ENCODE data around the gene FBXO15. TPM values are rescaled to one million over a fixed set of nuclear protein-coding genes. Genes with fewer than 3 reads are reported as not detected.

Gene FBXO15
- polyA plus RNA-seq, 1 donor from 2014 or later, result 6.1 TPM

- H3K36me3 ChIP-seq (ENCODE audit: insufficient read depth, low read length), result no peaks in the 10 kb centered on the region
- H3K79me2 ChIP-seq (replicated peaks; ENCODE audit: insufficient read depth, low read length), result no peaks in the 10 kb centered on the region
- no peak overlapping the region for H3K9ac ChIP-seq (ENCODE audit: low read length)
- TF ChIP-seq SMC3 (conservative IDR thresholded peaks at IDR 0.05; ENCODE audit: poor library complexity), result no peak
- no peak for TF ChIP-seq MXI1 (conservative IDR thresholded peaks at IDR 0.05; ENCODE audit: poor library complexity, severe bottlenecking)
- no peak for TF ChIP-seq CTCF (IDR thresholded peaks at IDR 0.05; ENCODE audit: poor library complexity, severe bottlenecking)
- no peak for TF ChIP-seq EZH2 (IDR thresholded peaks at IDR 0.05; ENCODE audit: borderline replicate concordance, insufficient read depth, low read length, poor library complexity, severe bottlenecking)
- no peak for TF ChIP-seq REST (IDR thresholded peaks at IDR 0.05; ENCODE audit: borderline replicate concordance)
- no peak for TF ChIP-seq POLR2AphosphoS5 (IDR thresholded peaks at IDR 0.05)
- no peaks in the 10 kb centered on the region for H3K9me3 ChIP-seq (ENCODE audit: low read length)
- H4K20me1 ChIP-seq (ENCODE audit: insufficient read depth), result no peaks in the 10 kb centered on the region
- no peaks in the 10 kb centered on the region for H3K9me2 ChIP-seq (ENCODE audit: insufficient read depth, low read length)
- no peaks in the 10 kb centered on the region for H3F3A ChIP-seq (ENCODE audit: insufficient read depth, low read length, poor library complexity, severe bottlenecking)
- no peak overlapping the region for H3K4me3 ChIP-seq (ENCODE audit: low read length)
- H2AFZ ChIP-seq (ENCODE audit: low read depth, low read length), result no peak overlapping the region
- no peaks in the 10 kb centered on the region for H3K27me3 ChIP-seq (ENCODE audit: insufficient read depth, low read depth, low read length)
- no peak overlapping the region for H3K27ac ChIP-seq (ENCODE audit: low read length)
- no peak overlapping the region for H3K4me2 ChIP-seq (ENCODE audit: low read length)
Measured at GRCh38 chr18:74171910-74172606, 24.4 kb upstream of the FBXO15 start.

- no peaks in the 10 kb centered on the region for H3K9me2 ChIP-seq (ENCODE audit: insufficient read depth, low read length)
- no peaks in the 10 kb centered on the region for H3K27me3 ChIP-seq (ENCODE audit: insufficient read depth, low read depth, low read length)
- no peaks in the 10 kb centered on the region for H4K20me1 ChIP-seq (ENCODE audit: insufficient read depth)
- TF ChIP-seq RAD21 (conservative IDR thresholded peaks at IDR 0.05), result no peak
- no peak overlapping the region for H2AFZ ChIP-seq (ENCODE audit: low read depth, low read length)
- no peaks in the 10 kb centered on the region for H3K36me3 ChIP-seq (ENCODE audit: insufficient read depth, low read length)
- no peak overlapping the region for H3K27ac ChIP-seq (ENCODE audit: low read length)
- H3F3A ChIP-seq (ENCODE audit: insufficient read depth, low read length, poor library complexity, severe bottlenecking), result no peaks in the 10 kb centered on the region
- H3K4me2 ChIP-seq (ENCODE audit: low read length), result no peak overlapping the region
- no peaks in the 10 kb centered on the region for H3K79me2 ChIP-seq (replicated peaks; ENCODE audit: insufficient read depth, low read length)
- no peak overlapping the region for H3K9ac ChIP-seq (ENCODE audit: low read length)
- no peaks in the 10 kb centered on the region for H3K9me3 ChIP-seq (ENCODE audit: low read length)
- no peak overlapping the region for H3K4me3 ChIP-seq (ENCODE audit: low read length)
Measured at GRCh38 chr18:74166386-74166785, 18.8 kb upstream of the FBXO15 start.

- no peaks in the 10 kb centered on the region for H3F3A ChIP-seq (ENCODE audit: insufficient read depth, low read length, poor library complexity, severe bottlenecking)
- H3K27ac ChIP-seq (ENCODE audit: low read length), result no peak overlapping the region
- H4K20me1 ChIP-seq (ENCODE audit: insufficient read depth), result no peaks in the 10 kb centered on the region
- H3K36me3 ChIP-seq (ENCODE audit: insufficient read depth, low read length), result no peaks in the 10 kb centered on the region
- no peak overlapping the region for H2AFZ ChIP-seq (ENCODE audit: low read depth, low read length)
- no peaks in the 10 kb centered on the region for H3K9me3 ChIP-seq (ENCODE audit: low read length)
- H3K4me2 ChIP-seq (ENCODE audit: low read length), result no peak overlapping the region
- no peaks in the 10 kb centered on the region for H3K27me3 ChIP-seq (ENCODE audit: insufficient read depth, low read depth, low read length)
- H3K9me2 ChIP-seq (ENCODE audit: insufficient read depth, low read length), result no peaks in the 10 kb centered on the region
- H3K4me3 ChIP-seq (ENCODE audit: low read length), result no peak overlapping the region
- TF ChIP-seq EZH2 (IDR thresholded peaks at IDR 0.05; ENCODE audit: borderline replicate concordance, insufficient read depth, low read length, poor library complexity, severe bottlenecking), result no peak
- no peak for TF ChIP-seq SMC3 (conservative IDR thresholded peaks at IDR 0.05; ENCODE audit: poor library complexity)
- no peak for TF ChIP-seq REST (IDR thresholded peaks at IDR 0.05; ENCODE audit: borderline replicate concordance)
- H3K9ac ChIP-seq (ENCODE audit: low read length), result no peak overlapping the region
- H3K79me2 ChIP-seq (replicated peaks; ENCODE audit: insufficient read depth, low read length), result no peaks in the 10 kb centered on the region
Measured at GRCh38 chr18:74163019-74163660, 15.5 kb upstream of the FBXO15 start.

Data from neural cell (in vitro differentiated cells).